Epidermal melanocyte (primary cell): ENCODE data around the gene S100PBP.
"Not testable (repeated sequence)": the region's sequence is repeated elsewhere in the genome, so short reads cannot be mapped to it uniquely, and the experiment has no call there.

Experiments used
- DNase-seq: peaks from one replicate; pipeline ENCODE4 v3.0.0; 2011; ENCODE audit warnings: low spot score; ENCODE audit not compliant: insufficient read length

S100PBP gene

DNA sequence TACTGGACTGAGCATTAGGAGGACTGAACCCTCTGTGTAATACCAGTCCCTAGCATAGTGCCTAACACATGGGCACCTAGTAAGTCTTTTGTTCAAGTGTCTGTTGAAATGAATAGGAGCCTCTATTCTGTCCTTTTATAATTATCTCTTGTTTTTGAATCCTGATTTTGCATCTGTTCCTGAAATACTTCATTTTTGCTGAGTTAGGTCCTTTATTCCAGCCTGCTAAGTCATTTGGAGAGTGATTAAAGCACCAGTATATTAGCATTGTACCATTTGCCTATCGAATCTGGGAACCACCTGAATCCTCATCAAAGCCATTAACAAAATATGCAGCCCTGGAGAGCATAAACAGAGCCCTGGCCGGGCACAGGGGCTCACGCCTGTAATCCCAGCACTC is 32.6 kb upstream of the S100PBP start:
- no peak for DNase-seq

- peak; percentile 78 for DNase-seq
Observed at GRCh38 chr1:32786856-32787255, 30.6 kb upstream of the S100PBP start.

DNA sequence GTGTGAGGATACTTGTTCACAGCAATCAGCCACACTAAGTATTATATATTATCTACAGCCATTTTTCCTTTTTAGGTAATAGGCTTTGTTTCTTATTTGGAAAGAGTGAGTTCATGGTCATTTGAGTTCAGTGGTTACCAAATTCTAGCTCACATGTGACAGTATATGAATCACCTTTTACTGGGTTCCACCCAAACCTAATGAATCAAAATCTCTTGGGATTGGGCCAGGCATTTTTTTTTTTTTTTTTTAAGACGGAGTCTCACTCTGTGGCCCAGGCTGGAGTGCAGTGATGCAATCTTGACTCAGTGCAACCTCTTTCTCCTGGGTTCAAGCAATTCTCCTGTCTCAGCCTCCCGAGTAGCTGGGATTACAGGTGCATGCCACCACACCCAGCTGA is 28.1 kb upstream of the S100PBP start:
- not testable (repeated sequence) for DNase-seq

DNA sequence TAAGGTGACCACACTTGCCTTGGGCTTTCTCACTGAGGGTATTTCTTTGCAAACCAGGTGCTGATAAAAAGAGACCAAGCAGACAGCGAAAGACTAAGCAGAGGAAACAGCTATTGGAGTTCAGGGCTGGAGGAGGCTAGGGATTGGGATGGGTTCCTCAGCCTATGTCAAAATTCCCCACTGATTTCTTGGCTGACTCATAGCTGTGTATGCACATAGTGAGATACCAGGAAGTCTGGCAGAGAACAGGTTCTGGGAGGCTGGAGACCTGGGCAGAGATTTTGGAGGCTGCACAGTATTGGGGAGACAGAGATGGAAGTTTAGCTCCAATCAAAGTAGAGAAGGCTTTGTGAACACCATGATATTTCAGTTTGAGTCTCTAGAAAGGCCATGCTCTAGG is 25.6 kb upstream of the S100PBP start:
- DNase-seq, result no peak

GRCh38 chr1:32795763-32796162 is 21.7 kb upstream of the S100PBP start:
- not testable (repeated sequence) for DNase-seq

GRCh38 chr1:32797456-32797855 is 20.0 kb upstream of the S100PBP start:
- no peak for DNase-seq

DNA sequence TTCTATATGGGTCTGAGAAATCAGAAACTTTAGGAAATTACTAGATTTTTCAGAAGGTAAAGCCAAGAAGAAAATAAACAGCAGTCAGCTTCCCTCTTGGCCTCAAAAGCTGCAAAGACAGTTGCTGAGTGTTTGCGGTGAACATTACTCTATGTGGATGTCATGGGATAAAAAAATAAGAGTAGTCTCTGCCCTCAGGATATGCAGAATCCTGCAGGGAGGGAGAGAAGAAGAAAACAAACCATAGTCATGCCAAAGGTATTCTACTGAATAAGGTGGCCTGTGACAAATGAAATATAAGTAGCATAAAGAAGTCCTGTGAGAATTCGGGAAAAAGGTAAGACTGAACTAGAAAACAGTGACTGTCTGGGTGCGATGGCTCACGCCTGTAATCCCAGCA is 19.3 kb upstream of the S100PBP start:
- no peak for DNase-seq

- DNase-seq, result no peak
Observed at GRCh38 chr1:32798679-32799416, 18.6 kb upstream of the S100PBP start.

GRCh38 chr1:32801096-32801715 is 16.2 kb upstream of the S100PBP start:
- DNase-seq, result no peak

GRCh38 chr1:32804460-32804859 is 13.0 kb upstream of the S100PBP start:
- DNase-seq, result not testable (repeated sequence)

GRCh38 chr1:32806290-32806689 is 11.2 kb upstream of the S100PBP start:
- no peak for DNase-seq

DNA sequence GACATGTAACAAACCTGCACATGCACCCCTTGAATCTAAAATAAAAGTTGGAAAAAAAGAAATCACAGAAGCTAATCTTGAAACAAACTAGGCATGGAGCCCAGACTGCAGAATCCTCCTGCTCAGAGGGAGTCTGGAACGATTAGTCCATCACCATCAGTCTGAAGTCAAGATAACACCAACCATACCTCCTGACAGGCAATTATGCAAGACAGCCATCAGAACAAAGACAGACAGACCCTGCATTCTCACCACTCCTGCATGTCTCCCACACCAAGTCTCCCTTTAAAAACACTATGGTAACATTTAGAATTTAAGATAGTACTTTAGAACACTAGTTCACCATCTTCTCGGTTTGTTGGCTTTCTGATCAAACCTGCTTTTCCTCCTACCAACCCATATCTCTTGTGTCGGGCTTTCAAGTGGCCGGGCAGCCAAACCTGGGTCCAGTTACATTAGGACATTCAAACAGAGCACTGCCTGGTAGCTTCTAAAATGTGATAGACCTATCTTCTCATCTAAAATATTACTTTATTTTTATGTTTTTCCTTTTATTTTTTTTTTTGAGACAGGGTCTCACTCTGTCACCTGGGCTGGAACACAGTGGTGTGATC is 10.4 kb upstream of the S100PBP start:
- no peak for DNase-seq

GRCh38 chr1:32808580-32808979 is 8.9 kb upstream of the S100PBP start:
- no peak for DNase-seq

DNA sequence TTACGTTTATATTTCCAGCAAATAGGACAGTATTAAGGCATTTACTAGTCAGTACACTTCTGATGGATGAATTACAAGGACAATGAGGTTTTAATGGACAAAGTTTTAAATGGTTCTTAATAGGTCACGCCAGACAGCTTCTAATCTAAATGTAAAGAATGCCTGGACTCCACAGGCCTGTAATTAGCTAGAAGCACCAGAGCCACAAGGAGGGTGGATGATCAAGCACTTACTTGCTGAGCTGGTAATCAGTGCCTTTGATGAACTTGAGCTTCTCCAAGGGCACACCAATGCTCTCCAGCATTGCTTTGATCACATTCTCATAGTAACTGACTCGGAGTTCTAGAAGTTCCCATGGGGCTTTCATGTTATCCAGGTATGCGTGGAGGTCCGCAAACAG is 7.1 kb upstream of the S100PBP start:
- DNase-seq, result no peak

DNA sequence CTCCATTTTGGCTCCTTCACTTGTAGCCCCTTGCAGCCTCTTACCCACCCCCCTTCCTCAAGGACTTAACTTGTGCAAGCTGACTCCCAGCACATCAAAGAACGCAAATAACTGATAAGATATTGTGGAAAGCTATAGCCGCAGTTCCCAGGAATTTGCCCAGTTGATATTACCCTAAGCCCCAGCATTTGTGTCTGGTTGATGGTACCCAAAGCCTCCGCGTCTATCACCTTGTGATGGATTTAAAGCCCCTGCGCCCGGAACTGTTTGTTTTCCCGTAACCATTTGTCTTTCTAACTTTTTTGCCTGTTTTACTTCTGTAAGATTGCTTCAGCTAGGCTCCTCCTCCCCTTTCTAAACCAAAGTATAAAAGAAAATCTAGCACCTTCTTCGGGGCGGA is 6.2 kb upstream of the S100PBP start:
- no peak for DNase-seq

DNA sequence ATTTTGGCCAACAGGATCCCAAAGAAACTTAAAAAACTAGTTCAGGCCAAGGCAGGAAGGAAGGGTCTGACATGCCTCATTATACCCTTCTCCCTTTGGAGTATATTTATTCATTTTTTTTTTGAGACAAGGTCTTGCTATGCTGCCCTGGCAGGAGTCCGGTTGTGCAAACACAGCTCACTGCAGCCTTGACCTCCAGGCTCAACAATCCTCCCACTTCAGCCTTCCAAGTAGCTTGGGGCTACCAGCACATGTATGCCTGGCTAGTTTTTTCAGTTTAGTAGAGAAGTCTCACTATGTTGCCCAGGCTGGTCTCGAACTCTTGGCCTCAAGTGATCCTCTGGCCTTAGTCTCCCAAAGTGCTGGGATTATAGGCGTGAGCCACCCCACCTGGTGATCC is 5.5 kb upstream of the S100PBP start:
- DNase-seq, result no peak

DNA sequence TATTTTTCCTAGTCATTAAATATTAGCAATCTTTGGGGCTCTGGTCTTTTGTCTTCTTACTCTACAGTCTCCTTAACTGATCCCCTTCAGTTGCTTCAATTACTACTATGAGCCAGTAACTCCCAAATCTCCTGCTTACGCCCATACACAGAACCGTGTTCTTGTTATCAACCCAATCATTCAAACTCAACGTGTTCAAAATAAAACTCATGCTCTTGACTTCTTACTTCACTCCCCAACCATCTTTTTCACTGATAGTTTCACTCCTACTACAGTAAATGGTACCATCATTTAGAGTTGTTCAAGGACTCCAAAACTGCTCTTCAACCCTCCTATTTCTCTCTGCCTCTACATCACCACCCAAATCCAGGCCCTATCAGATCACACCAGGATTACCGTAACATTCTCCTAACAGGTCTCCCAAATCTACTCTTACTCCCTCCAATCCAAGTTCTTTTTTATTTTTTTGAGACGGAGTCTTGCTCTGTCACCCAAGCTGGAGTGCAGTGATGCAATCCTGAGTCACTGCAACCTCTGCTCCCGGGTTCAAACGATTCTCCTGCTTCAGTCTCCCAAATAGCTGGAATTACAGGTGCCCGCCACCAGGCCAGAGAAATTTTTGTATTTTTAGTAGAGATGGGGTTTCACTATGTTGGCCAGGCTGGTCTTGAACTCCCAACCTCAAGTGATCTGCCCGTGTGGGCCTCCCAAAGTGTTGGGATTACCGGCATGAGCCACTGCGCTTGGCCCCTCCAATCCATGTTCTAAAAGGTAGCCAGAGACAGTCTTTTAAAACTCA is 3.3 kb upstream of the S100PBP start:
- DNase-seq, result no peak

DNA sequence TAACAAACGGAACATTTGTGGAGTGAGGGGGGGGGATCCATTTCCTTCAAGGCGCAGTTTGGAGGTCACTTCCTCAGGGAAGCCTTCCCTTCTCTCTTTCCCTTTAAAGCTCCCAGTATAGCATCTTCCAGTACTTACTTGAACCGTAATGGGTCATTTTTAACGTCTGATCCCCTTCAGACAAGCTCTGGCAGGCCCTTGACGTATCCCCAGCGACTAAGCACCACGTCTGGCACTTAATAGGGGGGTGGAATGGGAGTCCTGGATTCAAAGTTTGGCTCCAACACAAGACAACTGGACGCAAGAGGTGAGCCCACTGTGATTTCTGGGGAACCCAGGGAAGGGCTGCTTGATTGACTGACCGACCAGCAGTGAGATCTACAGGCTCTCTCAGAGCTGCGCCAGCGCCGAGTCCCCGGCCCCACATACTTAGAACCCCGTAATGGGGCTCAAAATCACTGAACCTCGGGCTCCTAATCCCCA is 736 bp upstream of the S100PBP start:
- peak; percentile 31 for DNase-seq

DNA sequence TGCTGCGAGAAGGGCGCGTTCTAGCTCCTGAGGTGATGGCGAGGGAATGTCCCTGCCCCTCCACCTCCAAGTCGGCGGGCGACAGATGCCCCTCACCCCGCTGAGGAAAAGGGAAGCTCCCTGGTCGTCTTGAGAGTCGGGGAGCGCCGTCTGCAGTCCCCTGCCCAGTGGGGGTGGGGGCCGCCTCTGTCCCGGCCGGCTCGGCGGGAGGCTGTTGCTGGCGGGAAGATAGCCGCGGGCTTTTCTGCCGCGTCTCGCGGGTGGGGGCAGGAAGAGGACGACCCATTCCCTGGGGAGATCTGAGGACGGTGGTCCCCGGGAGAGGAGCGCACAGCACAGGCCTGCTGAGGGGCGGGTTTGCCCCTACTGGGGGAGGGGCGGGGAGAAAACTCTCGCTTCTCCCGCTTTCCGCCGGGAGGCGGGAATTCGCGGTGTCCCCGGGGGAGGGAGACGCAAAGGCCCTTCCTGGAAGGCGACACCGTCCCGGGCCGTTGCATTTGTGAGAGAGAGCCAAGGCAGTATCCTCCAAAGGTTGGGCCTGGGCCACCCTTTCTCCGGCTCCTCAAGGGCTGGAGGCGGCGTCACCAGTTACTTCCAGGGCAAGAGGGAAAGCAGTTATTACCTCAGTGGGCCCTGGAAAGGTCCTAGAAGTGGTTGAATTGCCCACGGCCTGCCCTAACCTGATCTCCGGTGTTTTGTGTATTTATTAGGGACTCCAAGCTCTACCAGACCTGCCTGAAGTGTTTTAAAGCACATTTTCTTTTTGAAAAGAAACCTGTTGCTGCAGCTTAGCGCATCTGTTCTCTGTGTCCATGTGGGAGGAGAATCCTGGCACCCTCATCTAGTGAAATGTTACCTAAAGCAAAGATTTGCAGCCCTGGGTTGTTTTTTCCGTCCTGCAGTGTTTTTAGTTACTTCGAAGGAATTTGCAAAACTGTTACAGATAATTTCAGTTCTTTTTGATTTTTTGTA is 648 bp downstream of the S100PBP start:
- DNase-seq, result peak; percentile 34

GRCh38 chr1:32818804-32819541 is 1.5 kb downstream of the S100PBP start:
- DNase-seq, result no peak
